HG03064 (cell line): ENCODE measurements around the gene ANXA6.
"Not testable (repeated sequence)": the region's sequence is repeated elsewhere in the genome, so short reads cannot be mapped to it uniquely, and the experiment has no call there.

Experiments used
- ATAC-seq: cut with Tn5 transposase; IDR thresholded peaks from one replicate; pipeline ENCODE4 v1.9.1; 2021; ENCODE audit warnings: low read depth; ENCODE audit not compliant: unreplicated experiment

ANXA6 gene

DNA sequence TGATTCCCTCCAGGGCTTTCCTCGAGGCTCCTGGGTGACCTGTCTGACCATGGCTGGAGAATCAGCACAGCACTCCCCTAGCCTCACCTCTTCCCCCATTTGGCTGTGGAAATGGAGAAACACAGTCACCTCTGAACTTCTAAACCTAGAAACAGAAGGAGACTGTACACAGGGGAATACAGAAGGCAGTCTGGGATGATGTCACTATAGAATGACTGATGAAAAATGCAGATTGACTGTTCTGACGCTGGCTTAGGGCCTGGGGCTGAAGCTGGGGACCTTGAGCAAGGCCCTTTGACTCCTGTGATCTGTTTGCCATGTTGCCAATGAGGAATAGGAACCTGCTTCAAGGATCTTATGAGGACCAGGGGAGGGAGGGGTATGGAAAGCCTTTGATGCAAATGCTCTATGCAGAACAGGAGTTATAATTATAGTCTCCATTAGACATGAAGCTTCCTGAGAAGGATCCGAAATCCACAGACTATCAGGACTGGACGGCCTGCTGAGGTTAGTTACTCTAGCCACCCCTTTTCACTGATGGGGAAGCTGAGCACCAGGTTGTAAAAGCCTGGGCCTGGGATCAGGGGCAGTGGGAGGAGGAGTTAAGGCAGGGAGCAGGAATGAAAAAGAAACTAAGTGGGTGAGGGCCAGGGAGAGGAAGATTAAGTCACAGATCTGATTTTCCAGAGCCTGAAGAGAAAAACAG is 24.4 kb upstream of the ANXA6 start:
- no peak for ATAC-seq

DNA sequence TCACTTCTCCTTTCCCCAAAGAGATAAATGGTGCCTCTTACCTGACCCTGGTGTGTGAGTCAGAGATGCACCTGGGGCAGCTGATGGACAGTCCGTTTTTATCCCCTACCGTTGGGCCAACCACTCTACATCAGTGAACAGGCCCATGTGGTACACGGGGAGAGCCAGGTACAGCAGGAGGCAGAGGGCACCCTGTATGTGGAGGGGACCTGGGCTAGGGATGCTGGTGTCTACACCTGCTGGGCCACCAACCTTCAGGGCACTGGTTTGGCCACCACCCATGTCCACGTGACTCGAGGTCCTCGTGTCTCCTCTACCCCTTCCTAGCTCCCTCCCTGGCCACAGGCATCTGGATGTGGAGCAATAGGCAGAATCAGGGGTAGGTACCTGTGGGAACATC is 22.7 kb upstream of the ANXA6 start:
- no peak for ATAC-seq

DNA sequence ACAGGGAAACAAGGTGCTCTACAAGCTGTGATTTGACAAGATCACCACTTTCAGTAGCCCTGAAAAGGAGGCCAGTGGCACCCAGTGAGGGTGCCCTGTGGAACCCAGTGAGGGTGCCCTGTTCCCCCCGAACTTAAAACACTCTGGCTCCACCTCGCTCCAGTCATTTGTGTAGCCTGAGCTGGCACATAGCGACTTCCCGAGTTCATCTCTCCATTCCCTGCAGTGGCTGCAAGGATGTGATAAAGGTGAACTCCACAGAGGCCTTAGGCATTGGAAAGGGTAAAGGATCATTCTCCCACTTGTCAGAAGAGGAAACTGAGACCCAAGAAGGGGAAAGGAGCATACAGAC is 21.9 kb upstream of the ANXA6 start:
- ATAC-seq, result no peak

DNA sequence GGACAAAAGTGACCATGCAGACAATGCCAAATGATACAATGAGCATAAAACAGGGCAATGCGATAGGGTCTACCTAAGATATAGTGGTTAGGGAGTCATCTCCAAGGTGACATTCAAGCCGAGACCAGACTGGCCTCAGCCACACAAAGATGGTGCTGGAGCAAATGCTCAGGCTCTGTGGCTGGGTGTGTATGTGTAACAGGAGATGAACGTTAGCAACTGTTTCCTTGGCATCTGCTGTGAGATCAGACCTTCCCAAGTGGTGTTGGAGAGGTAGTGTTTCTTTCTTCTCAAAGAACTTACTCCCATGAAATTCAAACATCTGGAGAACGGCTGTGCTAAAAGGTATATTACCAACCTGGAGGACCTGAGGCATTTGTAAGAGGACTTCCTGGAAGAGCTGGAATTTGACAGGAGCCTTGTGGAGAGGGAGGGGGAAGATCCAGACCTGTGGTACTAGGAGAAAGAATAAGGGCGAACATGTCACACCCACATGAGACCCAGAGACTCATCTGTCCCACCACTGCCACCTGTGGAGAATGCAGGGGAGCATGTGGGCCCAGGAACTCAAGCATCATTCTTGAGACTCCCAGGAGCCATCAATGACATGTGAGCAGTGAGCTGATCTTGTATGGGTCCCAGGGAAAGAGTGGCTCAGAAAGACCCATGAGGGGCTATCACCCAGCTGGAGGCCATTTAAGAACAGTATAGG is 21.4 kb upstream of the ANXA6 start:
- no peak for ATAC-seq

DNA sequence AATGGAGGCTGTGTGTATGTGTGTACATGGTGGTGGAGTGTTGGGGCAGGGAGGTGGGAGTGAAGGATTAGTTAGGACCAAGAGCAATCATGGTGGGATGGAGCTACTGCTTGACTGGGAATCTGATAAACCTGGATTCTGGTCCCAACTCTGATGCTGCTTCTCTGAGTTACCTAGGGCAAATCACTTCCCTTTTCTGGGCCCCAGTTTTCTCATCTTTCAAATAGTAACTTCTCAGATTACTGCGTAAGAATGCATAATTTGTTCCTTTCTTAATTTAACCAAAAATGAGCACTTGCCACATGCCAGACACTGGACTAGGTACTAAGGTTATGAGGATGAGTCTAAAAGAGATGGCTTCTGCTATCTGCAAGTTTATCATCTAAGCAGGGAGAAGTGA is 20.8 kb upstream of the ANXA6 start:
- ATAC-seq, result no peak

DNA sequence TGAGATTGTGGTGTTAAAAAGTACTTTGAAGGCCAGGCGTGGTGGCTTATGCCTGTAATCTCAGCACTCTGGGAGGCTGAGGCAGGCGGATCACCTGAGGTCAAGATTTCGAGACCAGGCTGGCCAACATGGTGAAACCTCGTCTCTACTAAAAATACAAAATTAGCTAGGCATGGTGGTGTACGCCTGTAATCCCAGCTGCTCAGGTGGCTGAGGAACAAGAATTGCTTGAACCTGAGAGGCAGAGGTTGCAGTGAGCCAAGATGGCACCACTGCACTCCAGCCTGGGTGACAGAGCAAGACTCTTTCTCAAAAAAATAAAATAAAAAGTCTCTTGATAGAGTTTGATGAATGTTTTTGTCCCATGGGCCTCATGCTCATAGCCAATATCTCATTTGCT is 18.7 kb upstream of the ANXA6 start:
- ATAC-seq, result not testable (repeated sequence)

DNA sequence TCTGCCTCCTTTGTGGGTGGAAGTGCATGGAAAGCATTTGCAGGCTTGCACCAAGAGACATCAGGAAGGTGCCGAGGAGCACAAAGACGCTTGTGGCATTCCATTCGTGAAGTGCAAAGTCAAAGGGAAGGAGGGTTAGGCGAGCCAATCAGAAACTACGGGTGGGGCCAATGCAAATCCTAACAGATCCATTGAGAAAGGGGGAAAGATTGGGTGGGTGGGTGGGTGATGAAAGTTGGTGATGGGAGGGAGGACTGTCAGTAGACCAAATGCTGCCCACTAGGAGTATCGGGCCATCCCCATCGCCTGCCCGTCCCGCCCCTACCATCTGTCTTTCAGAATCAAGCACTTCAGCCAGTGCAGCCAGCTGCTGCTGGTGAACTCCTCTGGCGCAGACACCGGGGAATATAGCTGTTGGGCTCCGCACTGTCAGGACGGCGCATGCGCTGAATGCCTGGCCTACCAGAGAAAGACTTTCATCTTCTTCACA is 17.1 kb upstream of the ANXA6 start:
- ATAC-seq, result no peak

DNA sequence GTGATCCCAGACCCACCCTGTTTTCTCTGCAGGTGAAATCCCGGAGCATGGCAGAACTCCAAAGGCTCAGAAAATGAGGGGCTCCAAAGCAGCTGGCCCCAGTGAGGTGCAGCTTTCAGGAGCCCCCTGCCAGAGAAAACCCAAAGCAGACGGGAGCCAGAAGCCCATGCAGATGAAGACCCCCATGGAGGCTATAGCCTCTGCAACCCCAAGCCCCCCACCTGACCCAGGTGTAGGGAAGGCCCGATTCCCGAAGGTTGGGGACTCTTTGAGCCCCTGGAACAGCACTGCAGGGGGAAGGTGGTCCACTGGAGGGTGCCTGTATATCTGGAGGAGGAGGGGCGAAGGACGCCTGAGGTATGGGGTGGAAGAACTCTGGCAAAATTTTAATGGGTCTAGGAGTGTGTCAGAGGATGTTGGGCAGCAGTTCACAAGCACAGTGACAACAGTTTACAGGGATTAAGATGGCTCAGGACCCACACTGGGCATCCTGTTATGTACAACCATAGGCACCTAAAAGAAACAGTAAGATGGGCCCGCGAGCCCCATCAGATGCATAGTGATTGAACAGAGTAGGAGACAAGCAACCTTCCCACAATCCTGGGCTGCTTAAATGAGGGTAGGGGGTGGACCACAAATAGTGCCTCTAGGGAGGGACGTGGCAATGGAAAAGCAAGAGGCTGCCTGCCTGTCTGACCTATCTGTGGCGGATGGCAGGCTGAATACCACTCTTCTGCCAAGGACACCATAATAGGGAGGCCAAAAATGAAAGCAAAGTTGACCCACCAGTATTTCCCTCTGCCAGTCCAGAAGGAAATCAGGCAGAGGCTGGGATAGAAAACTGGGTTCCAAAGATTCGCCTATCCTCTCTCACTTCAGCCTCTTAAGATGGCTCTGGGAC is 16.4 kb upstream of the ANXA6 start:
- no peak for ATAC-seq

DNA sequence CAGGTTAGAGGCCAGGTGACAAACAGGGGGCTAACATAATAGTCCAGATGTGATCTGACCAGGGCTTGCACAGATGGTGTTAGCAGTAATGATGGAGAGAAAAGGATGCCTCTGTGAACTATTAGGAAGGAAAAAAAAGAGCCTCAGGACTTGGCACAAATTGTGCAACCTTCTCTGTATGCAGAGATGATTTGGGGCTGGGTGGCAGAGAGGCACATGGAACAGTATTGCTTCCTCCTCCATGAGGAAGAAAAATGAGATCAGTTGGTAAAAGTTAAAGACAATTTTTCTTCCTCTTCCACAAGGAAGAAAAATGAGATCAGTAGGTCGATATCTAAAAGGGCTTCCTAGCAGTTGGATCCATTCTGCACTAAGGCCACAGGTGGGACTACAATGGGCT is 13.9 kb upstream of the ANXA6 start:
- ATAC-seq, result no peak

DNA sequence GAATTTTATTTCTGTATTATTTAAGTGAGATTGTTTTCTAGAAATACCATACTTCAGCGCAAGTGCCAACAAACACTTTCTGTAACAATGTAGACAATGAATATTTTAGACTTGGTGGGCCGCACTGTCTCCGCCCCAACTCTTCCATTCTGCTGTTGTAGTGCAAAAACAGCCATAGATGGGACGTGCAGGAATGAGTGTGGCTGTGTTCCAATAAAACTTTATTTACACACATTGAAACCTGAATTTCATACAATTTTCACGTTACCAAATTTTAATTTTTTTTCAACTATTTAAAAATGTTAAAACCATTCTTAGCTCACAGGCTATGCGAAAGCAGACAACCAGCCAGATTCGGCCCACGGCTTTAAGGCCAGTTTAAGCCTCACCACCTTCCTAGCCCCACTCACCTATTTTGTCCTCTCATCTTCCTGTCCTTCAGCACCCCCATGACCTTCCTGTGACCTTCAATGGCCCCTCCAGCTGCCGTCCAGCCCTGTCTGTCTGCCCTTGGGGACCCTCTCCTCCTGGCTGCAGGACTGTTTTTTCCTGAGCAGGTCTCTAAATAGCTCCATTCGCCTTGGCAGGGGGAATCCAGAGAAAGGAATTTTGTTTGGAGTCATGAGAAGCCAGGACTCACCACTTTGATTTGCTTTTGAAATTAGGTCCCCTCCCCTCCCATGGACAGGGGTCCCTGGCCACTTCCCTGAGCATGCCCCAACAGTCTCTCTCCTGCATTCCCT is 11.2 kb upstream of the ANXA6 start:
- no peak for ATAC-seq

DNA sequence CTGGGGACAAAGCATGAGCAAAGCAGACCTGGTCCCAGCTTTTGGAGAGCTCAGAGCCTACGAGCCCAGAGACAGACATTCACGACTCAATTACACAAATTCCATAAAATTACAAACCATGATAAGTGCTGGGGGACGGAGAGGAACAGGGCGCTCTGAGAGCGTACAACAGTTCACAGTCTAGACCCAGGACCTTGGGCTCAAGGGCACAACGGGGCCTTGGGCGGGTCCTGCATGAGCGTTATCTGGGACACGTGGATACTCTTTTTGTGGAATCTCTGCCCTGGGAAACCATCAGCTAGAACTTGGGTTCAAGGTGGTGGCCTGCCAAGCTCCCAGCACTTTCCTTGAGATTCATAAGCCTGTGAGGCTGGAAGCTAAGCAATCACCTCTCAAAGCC is 9.4 kb upstream of the ANXA6 start:
- ATAC-seq, result no peak

DNA sequence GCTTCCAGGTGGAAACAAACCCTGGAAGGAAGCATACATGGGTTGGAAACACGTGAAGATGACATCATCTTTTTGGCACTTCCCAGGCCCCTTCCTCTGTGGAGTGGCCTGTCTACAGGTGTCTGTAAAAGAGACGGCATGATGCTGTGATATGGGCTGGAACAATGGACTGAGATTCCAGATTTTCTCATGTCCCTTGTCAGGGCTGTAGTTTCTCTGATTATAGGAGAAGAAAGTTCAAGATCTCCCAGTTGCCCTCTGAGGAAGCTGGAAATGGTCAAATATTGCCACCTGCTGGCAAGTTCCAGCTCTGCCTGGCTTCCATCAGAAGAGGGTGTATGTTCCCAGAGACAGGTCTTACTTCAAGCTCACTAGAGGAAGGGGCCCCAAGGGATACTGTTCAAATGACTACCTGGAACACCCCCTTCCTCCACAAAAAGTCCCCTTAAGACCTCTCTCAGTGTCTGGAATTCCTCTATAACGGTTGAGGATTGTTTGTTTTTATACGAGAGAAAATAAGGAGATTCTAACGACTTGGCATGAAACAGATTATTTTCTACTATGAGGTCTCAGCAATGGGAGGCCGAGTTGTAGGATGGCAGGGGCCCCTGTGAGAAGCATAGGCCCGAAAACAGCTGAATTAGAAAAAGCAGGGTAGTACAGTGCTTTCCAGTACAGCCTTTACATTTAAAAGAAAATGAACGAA is 7.3 kb upstream of the ANXA6 start:
- ATAC-seq, result peak; percentile 91

DNA sequence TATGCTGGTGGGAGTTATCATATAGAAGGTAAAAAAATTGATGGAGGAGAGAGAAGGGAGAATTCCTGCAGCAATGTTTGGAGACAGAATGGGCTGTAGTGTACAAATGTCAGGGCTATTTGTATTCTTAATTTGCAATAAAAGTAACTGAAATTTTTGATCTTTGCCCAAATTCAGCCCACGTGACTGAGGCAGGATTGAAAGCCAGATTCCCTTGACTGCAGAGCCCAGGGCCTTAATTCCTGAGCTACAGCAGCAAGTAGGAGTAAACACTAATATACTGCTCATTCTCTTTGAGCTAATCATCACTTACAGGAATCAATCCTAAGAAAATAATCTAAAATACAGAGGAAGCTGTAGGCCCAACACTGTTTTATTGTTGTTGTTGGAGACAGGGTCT is 5.2 kb upstream of the ANXA6 start:
- ATAC-seq, result no peak

DNA sequence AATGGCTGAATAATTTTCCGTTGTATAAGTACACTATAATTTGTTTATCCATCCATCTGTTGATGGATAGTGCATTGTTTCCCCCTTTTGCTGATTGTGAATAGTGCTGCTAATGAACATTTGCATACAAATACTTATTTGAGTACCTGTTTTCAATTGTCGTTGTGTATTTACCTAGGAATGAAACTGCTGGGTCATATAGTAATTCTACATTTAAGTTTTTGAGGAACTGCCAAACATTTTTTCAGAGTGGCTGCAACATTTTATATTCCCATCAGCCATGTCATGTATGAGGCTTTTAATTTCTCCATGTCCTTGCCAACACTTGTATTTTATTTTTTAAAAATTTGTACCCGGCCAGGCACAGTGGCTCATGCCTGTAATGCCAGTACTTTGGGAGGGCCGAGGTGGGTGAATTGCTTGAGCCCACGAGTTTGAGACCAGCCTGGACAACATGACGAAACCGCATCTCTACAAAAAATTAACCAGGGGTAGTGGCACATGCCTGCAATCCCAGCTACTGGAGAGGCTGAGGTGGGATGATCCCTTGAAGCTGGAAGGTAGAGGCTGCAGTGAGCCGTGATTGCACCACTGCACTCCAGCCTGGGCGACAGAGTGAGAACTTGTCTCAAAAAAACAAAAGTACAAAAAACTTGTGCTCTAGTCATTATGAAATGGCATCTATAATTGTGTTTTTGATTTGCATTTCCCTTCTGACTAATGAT is 2.2 kb upstream of the ANXA6 start:
- no peak for ATAC-seq

DNA sequence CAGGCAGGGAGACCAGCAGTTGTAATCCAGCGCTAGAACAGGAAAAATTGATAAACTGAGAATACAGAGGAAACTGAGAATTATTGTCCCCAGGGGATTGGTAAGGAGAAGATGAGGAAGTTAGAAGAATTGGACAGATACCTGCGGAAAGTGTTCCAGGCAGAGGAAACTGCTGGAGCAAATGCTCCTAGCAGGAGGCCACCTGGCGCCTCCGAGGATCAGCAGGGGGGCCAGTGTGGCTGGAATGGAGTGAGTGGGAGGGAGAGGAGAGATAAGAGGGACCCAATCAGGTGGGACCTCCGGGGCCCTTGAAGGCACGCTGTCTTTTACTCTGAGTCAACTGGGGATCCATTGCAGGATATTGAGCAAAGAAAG is 695 bp upstream of the ANXA6 start:
- no peak for ATAC-seq

DNA sequence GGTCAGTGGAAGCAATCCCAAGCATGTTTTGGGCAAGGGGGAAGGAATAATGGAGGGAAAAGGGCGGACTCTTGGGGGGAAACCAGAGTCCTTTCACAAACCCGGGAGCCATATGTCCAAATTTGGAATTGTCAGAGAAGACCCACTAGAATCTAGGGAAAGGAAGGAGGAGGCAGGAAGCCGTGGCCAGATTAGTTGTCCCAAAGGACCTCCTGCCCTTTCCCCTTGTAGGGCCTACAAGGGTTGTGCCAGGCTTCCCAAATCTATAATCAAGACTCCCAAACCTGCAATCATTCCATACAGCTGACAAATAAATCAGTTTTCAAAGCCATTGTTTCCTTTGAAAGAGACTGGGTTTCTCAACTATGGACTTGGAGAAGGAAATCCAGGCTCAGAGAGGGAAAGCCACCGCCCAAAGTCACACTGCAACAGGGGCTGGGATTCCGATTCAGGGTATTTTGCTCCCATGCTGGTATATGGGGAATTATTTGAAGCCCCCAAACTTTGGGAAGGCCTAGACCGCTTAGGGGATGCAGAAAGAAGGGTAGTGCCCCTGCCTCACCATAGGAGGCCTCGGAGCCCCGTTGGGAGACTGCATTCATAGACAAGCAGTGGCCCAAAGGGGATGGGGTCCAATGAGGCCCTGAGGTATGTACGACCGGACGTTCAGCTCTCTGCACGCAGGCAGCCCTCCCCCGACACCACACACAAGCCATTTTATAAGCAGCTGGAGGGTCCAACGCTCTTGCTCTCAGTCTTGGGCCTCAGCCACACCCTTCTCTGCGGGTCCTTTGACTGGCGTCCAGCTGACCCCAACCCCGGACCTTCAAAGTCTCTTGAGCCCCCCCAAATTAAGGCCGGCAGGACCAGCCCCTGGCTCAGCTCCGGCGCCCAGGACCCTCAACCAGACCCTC is 815 bp downstream of the ANXA6 start:
- ATAC-seq, result no peak

DNA sequence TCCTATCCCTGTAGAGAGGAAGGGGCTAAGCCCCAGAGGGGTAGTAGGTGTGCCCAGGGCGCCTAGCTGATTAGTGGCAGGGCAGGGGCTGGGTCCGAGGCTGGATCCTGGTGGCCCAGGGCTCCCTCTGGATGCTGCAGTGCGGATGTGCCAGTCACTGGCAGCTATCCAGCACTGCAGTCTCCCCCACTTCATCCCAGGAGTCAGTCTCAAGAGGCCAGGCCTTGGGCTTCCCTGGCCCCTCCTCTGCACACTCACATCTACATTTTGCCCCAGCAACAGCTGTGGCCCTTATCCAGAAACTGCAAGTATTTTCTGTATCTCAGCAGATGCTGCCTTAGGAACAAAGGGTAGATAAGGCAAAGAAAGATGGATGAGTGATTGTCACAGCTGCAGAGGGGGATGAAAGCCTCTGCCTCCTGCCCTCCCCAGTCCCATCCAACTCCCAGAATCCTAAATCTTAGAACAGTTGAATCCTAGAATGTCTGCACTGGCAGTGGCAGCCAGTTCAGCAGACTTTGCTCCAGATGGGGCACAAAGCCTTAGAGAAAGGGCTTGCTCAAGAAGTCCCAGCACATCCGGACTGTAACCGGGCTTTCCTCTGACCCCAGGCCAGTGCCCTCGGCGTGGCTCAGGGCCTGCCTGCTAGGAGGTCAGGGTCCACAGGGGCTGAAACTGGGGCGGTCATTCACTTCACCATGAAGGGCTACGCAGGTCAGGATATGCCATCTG is 1.6 kb downstream of the ANXA6 start:
- peak; percentile 24 for ATAC-seq
